Osteoblast (primary cell): ENCODE data around the gene ADGRA1. TPM values are rescaled to one million over a fixed set of nuclear protein-coding genes. Genes with fewer than 3 reads are reported as not detected.

Experiments used
- DNase-seq: peaks from one replicate; pipeline ENCODE4 v3.0.0; 2011; ENCODE audit warnings: low spot score, mixed read lengths; ENCODE audit not compliant: insufficient read length; ENCODE audit errors: missing footprints
- H2AFZ ChIP-seq: 2 replicates; pipeline ENCODE4 v1.6.0; 2011; ENCODE audit warnings: mild to moderate bottlenecking, low read length
- H3K27ac ChIP-seq: 2 replicates; pipeline ENCODE4 v1.5.1; 2011; ENCODE audit warnings: mild to moderate bottlenecking, low read depth, low read length, moderate library complexity
- H3K27me3 ChIP-seq: 2 replicates; pipeline ENCODE4 v1.6.0; 2012; ENCODE audit warnings: mild to moderate bottlenecking, control low read depth, inconsistent platforms, low read length, moderate library complexity; ENCODE audit not compliant: insufficient read depth
- H3K36me3 ChIP-seq: 2 replicates; pipeline ENCODE4 v1.5.1; 2011; ENCODE audit warnings: mild to moderate bottlenecking, low read length, control low read depth, moderate library complexity; ENCODE audit not compliant: insufficient read depth
- H3K4me1 ChIP-seq: 2 replicates; pipeline ENCODE4 v1.5.1; 2011; ENCODE audit warnings: mild to moderate bottlenecking, low read length, control low read depth, moderate library complexity; ENCODE audit not compliant: insufficient read depth
- H3K4me2 ChIP-seq: 2 replicates; pipeline ENCODE4 v1.6.0; 2011; ENCODE audit warnings: mild to moderate bottlenecking, low read length; ENCODE audit not compliant: insufficient read depth
- H3K4me3 ChIP-seq: fragments of 200-600 bp; sonication (generic); 3 replicates; pipeline ENCODE4 v1.5.1; 2012; ENCODE audit warnings: mild to moderate bottlenecking, low read length, inconsistent platforms; ENCODE audit not compliant: insufficient read depth
- H3K79me2 ChIP-seq: 2 replicates; pipeline ENCODE4 v1.6.0; 2012; ENCODE audit warnings: mild to moderate bottlenecking, low read length, control low read depth, inconsistent platforms; ENCODE audit not compliant: insufficient read depth
- H3K9me3 ChIP-seq: 2 replicates; pipeline ENCODE4 v1.5.1; 2011; ENCODE audit warnings: low read depth, low read length, control low read depth
- H4K20me1 ChIP-seq: 2 replicates; pipeline ENCODE4 v1.6.0; 2012; ENCODE audit warnings: mild to moderate bottlenecking, low read length, control low read depth; ENCODE audit not compliant: insufficient read depth
- total RNA-seq: library from RNA; depleted of rRNA; stranded (reverse); fragments of >200 nt; gene quantifications from 2 replicates; pipeline ENCODE4 v1.2.3, GENCODE V29; 2012
- TF ChIP-seq, protein P1 (sequence below): IDR thresholded peaks from 2 replicates; pipeline ENCODE4 v1.5.1; 2011; ENCODE audit warnings: mild to moderate bottlenecking, low read depth, low read length, moderate library complexity; ENCODE audit errors: extremely low read depth

Gene ADGRA1
- total RNA-seq, 1 donor: not detected

DNA sequence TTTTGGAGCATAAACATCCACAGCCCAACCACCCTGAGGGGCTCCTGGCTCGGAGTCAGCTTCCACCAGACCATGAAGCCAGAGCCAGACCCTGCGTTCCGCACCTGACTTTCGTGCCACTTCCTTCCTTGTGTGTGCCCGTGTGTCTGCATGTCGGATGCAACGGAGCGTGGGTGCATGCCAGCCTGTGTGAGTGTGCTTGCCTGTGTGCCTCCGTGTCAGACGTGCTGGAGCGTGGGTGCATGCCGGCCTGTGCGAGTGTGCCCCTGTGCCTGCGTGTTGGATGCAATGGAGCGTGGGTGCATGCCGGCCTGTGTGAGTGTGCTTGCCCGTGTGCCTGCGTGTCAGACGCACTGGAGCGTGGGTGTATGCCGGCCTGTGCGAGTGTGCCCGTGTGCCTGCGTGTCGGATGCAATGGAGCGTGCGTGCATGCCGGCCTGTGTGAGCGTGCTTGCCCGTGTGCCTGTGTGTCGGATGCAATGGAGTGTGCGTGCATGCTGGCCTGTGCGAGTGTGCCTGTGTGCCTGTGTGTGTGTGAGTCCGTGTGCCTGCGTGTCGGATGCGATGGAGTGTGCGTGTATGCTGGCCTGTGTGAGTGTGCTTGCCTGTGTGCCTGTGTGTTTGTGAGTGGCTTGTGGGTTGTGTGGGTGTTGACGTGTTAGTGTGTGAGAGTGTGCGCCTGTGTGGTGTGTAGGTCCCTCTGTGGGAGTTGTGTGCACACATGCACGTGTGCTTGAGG lies 44.2 kb downstream of the ADGRA1 start:
- H2AFZ ChIP-seq: no peak overlapping the region

DNA sequence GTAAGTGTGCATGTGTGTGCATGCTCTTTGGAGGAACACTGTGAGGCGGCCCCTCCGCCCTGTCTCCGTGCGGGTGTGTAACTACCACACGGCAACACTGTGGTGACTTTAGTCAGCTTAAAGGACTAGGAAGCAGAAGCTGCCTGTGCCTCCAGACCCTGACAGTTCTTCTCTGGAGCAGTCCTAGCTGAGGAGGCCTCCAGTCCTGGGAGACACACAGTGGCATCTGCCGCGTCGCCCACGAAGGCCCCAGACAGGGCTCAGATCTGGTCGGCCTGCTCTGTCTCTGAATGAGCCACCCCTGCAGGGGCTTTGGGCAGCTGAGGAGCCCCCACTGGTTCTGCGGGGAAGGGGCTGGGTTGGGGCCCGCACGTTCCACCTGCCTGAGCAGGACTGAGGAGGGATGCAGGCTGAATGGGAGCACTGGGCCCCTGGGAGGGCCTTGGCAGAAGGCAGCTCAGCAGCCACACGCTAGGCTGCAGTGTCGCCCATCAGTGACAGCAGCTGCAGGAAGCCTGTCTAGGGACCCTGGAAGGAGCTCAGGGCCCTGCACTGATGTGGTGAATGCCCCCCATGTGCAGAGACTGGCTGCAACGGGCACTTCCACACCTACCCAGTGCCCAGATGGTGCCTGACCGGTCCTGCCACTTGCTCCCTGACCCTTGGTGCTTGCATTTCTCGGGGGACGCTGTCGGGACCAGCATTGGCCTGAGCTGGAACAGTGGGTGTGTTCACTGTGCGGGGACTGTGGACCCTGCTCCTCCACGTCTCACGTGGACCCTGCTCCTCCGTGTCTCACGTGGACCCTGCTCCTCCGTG lies 45.0 kb downstream of the ADGRA1 start:
- Histone ChIP-seq H3K4me1 (no peaks in the 10 kb centered on the region), H3K9me3 (no peaks in the 10 kb centered on the region), H3K36me3 (no peaks in the 10 kb centered on the region), H3K4me2 (no peak overlapping the region), H3K79me2 (no peaks in the 10 kb centered on the region), H3K27me3 (no peaks in the 10 kb centered on the region), H2AFZ (no peak overlapping the region), H3K4me3 (no peak overlapping the region), H4K20me1 (no peaks in the 10 kb centered on the region), H3K27ac (no peak overlapping the region)
- TF ChIP-seq, protein P1, sequence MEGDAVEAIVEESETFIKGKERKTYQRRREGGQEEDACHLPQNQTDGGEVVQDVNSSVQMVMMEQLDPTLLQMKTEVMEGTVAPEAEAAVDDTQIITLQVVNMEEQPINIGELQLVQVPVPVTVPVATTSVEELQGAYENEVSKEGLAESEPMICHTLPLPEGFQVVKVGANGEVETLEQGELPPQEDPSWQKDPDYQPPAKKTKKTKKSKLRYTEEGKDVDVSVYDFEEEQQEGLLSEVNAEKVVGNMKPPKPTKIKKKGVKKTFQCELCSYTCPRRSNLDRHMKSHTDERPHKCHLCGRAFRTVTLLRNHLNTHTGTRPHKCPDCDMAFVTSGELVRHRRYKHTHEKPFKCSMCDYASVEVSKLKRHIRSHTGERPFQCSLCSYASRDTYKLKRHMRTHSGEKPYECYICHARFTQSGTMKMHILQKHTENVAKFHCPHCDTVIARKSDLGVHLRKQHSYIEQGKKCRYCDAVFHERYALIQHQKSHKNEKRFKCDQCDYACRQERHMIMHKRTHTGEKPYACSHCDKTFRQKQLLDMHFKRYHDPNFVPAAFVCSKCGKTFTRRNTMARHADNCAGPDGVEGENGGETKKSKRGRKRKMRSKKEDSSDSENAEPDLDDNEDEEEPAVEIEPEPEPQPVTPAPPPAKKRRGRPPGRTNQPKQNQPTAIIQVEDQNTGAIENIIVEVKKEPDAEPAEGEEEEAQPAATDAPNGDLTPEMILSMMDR: no peak
- peak; percentile 90 for DNase-seq

More for the DNA sequence above, 44.2 kb downstream of the ADGRA1 start:
- H3K9me3 ChIP-seq: no peaks in the 10 kb centered on the region
- H3K27me3 ChIP-seq: no peaks in the 10 kb centered on the region
- H3K4me3 ChIP-seq: no peak overlapping the region
- no peak overlapping the region for H3K4me2 ChIP-seq
- H3K36me3 ChIP-seq: no peaks in the 10 kb centered on the region
- no peaks in the 10 kb centered on the region for H3K79me2 ChIP-seq
- no peaks in the 10 kb centered on the region for H3K4me1 ChIP-seq
- H4K20me1 ChIP-seq: no peaks in the 10 kb centered on the region
- TF ChIP-seq, protein P1: no peak
- peak; percentile 36 for DNase-seq
- no peak overlapping the region for H3K27ac ChIP-seq

DNA sequence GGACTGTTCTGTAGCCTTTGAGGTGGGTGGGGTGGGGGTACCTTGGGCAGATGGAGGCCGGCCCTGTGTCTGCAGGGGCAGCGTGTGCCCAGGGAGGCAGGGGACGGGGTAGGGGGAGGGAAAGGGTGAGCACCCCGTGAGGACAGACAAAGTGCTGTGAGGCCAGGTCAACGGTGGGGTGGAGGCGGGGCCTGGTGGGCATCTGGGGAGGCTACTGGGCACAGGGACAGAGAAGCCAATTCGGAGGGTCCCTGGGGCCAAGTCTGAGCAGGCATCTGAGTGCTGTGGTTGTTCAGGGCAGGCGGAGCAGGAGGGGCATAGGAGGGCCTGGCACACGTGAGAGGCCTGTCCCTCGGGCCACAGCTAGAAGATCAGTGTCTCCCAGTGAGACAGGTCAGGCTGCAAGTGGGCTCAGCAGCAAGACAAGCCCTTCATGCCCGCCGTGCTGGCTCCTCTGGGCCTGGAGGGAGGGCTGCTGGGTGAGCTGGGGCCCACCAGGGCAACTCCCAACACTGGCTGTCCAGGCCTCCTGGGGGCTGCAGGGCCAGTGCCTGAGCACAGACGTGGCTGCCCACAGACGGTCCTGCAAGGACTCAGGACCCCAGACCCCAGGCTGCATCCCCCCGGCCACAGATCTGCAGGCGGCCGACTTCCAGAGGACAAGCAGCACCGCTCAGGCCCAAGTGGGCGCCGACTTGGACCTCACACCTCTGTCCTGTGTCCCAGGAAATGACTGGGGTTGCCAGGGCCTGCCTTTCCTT lies 45.9 kb downstream of the ADGRA1 start:
- no peaks in the 10 kb centered on the region for H3K9me3 ChIP-seq
- no peak overlapping the region for H3K4me2 ChIP-seq
- no peaks in the 10 kb centered on the region for H3K27me3 ChIP-seq
- TF ChIP-seq, protein P1: no peak
- no peaks in the 10 kb centered on the region for H3K4me1 ChIP-seq
- H3K36me3 ChIP-seq: no peaks in the 10 kb centered on the region
- DNase-seq: peak; percentile 80
- H2AFZ ChIP-seq: no peak overlapping the region
- H4K20me1 ChIP-seq: no peaks in the 10 kb centered on the region
- H3K79me2 ChIP-seq: no peaks in the 10 kb centered on the region
- no peak overlapping the region for H3K4me3 ChIP-seq
- H3K27ac ChIP-seq: no peak overlapping the region
